Measurements from ENCODE around the gene SLC26A3. TPM values are rescaled to one million over a fixed set of nuclear protein-coding genes. Genes with fewer than 3 reads are reported as not detected.
"Not testable (repeated sequence)": the region's sequence is repeated elsewhere in the genome, so short reads cannot be mapped to it uniquely, and the experiment has no call there.

Gene SLC26A3
- not detected for polyA plus RNA-seq (ENCODE audit: insufficient read length)

DNA sequence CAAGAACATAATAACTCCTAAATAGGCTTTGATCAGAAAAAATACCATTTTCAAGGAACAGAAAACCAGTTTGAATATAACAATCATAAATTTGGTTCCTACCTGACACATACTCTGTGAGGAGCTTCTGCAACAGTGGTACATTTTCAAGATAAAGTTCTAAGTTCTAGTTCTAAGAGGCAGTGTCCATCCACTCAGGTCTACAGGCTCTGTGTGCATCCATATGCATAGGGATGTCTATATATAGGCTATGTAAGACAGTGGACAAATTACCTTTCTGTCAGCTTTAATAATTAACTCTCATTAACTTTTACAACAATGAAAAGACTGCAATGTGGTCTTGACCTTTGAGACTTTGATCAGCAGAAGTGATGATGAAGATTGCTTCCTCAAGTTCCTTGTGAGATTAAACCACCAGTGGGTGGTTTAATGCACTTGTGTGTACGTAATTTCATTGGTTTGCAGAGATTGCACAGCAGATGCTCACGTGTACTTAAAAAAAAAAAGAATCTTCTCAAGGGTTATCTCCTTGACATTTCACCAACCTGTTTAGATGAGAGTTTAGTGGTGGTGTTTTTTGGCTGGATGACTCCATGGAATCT is at the start of gene SLC26A3:
Gene SLC26A3, minus strand, starts transcription at position 215 of the 602 bp plus-strand sequence. CDS start 8,714 bp downstream, outside the sequence.
- no peak for DNase-seq (ENCODE audit: low read depth)

DNA sequence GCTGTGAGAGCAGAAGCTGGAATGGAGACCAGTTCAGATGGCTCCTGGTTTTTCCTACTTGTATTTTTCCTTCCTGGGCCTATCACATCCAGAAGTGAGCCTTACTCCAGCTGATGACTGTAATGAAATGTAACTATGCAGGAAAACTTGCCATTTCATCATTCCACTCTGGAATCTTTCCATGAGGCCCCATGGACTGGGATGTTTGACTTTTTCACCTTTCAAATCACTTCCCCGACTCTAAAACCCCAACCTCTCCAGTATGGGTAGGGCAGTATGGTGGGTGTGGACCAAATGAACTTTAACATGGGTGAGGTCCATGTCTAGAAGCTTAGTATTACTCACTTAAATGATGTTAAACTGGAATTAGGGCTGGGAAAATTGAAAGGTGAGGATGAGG is 47.6 kb upstream of the SLC26A3 start:
- DNase-seq (ENCODE audit: low read depth) = no peak

DNA sequence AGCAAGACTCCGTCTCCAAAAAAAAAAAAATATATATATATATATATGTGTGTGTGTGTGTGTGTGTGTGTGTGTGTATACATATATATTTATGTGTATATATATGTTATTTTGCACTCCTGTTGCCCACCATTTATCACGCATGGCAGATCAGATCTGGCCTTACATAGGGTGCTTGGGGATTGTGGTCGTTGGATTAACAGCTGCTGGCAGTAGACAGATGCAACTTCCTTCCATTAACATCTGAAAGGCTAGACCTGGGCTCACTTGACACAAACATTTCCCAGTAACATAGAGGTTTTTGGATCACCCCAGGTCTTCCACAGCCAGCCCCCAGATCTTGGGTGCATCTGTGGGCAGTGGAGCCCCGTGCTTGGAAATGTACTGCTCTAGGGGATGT is 47.2 kb upstream of the SLC26A3 start:
- DNase-seq (ENCODE audit: low read depth) = no peak

DNA sequence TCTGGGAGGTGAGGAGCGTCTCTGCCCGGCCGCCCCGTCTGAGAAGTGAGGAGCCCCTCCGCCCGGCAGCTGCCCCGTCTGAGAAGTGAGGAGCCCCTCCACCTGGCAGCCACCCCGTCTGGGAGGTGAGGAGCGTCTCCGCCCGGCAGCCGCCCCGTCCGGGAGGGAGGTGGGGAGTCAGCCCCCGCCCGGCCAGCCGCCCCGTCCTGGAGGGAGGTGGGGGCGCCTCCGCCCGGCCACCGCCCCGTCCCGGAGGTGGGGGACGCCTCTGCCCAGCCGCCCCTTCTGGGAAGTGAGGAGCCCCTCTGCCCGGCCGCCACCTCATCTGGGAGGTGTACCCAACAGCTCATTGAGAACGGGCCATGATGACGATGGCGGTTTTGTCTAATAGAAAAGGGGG is 45.2 kb upstream of the SLC26A3 start:
- DNase-seq (ENCODE audit: low read depth) = not testable (repeated sequence)

DNA sequence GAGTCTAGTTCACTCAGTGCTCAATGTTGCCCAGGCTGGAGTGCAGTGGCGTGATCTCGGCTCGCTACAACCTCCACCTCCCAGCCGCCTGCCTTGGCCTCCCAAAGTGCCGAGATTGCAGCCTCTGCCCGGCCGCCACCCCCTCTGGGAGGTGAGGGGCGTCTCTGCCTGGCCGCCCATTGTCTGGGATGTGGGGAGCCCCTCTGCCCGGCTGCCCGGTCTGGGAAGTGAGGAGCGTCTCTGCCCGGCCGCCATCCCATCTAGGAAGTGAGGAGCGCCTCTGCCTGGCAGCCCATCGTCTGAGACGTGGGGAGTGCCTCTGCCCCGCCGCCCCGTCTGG is 44.8 kb upstream of the SLC26A3 start:
- not testable (repeated sequence) for DNase-seq (ENCODE audit: low read depth)

DNA sequence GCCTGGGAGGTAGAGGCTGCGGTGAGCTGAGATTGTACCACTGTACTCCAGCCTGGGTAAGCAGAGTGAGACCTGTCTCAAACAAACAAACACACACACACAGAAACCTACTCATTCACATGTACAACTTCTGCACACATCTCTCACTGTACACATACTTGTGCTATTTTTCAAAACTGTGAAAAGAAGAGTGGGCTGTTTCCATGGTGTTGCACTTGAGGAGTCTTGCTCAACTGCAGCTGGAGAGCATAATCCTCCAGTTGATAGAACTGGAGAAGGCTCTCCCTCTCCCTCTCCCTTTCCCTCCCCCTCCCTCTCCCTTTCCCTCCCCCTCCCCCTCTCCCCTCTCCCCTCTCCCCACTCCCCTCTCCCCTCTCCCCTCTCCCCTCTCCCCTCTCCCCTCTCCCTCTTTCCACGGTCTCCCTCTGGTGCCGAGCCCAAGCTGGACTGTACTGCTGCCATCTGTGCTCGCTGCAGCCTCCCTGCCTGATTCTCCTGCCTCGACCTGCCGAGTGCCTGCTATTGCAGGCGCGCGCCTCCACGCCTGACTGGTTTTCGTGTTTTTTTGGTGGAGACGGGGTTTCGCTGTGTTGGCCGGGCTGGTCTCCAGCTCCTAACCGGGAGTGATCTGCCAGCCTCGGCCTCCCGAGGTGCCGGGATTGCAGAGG is 44.3 kb upstream of the SLC26A3 start:
- no peak for DNase-seq (ENCODE audit: low read depth)

DNA sequence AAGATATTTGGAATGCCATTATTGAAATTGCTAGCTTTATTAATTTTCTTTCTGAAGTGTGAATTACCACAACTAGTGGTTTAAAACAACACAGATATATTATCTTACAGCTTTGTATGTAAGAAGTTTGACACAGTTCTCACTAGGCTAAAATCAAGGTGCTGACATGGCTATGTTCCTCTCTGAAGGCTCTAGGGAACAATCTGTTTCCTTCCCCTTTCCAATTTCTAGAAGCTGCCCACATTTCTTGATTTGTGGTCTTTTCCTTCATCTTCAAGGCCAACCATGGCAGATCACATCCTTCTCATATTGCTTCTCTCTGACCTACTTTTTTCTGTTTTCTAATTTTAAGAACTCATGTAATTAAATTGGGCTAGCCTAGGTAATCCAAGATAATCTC is 43.3 kb upstream of the SLC26A3 start:
- DNase-seq (ENCODE audit: low read depth) = no peak

DNA sequence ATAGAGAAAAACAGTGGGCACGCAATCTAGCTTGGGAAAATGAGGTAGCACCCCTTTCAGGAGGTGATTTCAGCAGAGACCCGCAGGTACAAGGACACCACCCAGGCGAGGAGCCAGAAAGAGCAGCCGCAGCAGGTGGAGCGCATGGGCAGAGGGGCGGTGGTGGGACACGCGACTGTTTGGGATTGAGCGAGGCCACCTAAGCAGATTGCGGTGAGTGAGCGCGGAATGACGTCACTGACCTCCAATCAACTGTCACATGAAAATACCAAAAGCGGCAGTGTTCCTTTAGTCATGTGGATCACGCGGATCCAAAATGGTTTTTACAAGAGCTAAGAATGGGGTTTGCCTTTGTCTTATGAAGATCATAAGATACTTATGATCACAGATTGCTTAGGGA is 40.2 kb upstream of the SLC26A3 start:
- no peak for DNase-seq (ENCODE audit: low read depth)

DNA sequence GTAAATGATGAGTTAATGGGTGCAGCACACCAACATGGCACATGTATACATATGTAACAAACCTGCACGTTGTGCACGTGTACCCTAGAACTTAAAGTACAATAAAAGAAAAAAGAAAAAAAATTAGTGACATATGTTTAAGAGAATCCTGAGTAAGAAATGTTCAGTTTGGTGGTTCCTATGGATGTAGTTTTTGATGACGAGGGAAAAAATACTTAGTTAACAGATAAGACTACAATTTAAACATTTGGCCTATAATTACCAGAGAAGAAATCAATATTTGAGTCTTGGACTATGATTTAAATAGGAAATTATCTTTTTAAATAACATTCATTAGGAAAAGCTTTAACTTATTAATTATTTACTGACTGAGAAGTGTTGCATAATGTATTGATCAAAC is 39.2 kb upstream of the SLC26A3 start:
- no peak for DNase-seq (ENCODE audit: low read depth)

DNA sequence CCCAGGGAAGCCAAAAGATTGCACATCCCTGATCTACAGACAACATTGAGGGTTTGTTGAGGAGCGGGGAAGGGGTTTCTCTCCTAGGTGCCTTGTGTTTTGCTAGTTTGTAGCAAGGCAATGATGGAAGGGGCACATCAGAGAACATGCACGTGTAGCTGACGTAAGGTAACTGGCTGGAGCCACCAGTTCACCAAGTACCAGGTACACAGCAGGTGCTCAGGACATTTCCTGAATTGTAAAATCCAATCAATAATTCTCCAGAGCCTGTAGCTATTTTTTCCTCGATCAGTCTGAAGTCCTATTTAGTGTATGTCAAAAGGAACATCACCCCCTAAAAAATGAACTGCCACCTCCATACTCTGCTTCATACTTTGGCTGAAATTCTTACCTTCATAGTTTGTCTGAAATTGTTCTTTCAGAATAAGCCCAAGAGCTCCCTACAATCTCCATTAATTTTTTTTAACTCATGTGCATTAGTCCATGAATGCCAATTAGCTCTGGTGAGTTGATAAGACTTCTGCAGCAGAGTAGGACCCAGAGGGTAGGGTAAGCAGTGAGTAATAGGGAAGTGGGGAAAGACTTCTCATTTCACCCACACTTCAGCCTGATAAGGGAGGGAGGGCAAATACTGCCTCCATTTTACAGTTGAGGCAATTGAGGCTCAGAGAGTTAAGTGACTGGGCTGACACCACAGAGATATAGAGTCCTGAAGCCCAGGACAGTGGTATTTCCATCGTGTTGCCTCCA is 36.0 kb upstream of the SLC26A3 start:
- DNase-seq (ENCODE audit: low read depth) = no peak

DNA sequence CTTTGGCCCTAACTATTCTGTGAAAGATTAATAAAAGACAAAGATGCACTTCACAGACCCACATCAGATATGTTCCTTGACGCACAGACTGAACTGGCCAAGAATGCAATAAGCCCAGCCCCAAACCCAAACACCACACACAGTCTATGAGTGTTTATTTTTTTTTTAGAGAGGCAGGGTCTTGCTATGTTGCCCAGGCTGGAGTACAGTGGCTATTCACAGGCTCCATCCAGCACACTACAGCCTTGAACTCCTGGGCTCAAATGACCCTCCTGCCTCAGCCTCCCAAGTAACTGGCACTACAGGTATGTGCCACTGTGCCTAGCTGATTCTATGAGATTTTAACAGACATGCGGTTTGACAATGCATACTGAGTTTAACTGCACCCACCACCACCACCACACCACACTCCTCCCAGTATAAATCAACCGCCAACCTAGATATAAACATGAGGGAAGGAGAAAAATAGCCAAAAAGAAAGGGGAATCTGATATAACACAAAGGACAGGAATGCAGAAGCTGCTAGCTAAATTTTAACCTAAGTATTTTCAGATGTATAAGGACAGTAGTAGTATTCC is 35.1 kb upstream of the SLC26A3 start:
- DNase-seq (ENCODE audit: low read depth) = no peak

DNA sequence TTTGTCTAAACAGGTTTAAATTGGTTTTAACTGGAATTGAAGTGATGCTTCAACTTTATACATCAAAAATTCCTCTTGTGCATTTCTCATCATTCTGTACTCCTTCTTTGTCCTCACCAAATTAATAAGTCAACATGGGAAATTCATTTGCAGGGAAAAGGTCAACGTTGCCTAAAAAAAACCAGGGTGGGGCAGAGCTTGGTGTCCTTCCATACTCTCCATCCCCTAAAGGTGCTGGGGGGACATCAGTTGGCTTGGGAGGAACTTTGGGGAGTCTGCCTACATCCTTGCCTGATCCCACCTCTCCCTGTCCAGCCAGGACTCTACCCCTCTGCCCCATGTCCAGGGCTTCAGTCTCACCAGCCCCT is 34.1 kb upstream of the SLC26A3 start:
- DNase-seq (ENCODE audit: low read depth) = no peak

DNA sequence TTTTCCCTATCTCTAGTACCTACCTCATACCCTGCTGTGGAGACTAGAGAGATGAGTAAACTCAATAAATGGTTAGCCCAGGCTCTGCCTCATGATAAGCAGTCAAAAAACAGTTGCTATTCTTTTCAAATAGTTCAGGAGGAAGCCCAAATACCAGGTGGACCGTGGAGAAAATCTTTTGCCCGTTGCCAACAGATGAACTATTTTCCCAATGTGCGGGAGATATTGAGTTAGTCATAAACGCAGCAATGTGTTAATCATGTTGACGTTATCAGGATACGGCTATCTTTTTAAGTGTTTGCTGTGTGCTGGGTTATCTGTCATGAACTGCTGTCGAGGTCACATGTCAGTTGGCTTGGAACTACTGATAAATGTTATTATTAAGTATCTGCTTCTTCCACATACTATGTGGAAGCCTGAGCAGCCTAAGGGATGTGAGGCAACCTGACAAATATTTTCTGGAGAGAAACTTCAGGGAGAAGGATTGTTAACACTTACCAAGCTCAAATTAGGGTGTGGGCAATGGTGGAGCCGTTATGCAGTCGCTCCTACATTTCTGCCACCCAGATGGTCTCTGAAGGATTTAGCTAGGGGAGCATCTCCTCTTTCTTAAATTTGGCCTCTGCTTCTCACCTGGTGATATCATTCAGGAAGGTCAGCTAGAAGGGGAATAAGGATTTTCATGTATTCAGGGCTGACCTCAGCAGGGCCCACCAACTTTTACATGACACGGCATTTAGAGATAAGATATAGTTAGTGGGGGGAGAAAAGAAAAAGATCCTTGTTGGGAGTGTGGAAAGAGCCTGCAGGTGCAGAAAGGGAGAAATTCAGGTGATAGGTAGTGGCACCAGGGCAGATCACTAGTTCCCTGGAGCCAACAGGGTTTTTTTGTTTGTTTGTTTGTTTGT is 33.5 kb upstream of the SLC26A3 start:
- no peak for DNase-seq (ENCODE audit: low read depth)

DNA sequence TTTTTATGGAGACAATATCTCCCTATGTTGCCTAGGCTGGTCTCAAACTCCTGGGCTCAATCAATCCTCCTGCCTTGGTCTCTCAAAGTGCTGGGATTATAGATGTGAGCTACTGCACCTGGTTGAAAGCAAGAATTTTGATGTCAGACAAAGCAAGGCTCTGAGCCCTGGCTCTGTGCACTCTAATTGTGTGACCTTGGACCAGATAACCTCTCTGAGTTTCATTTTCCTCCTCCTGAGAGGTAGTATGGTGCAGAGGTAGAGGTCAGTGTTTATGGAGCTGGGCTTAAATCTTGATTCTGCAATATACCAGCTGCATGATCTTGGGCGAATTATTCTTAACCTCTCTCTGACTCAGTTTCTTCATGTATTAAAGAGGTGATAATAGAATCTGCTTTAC is 31.4 kb upstream of the SLC26A3 start:
- DNase-seq (ENCODE audit: low read depth) = no peak

DNA sequence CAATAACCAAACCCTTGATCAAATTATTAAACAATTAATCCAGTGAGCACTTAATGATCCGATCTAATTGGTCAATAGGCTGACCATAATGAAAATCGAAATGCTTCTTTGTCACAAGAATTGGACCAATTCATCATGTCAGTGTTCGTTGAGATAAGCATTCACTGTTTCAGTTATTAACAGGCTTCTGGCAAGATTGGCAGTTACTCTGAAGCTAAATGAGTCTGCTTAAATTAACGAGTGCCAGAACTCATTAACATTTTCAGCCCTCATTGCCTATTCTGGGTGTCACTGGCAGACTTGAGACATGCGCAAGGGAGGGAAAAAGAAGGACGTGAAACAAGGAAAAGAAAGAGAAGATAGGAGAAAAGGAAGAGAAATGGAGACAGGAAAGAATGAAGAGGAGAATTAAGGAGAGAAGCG is 30.7 kb upstream of the SLC26A3 start:
- no peak for DNase-seq (ENCODE audit: low read depth)

DNA sequence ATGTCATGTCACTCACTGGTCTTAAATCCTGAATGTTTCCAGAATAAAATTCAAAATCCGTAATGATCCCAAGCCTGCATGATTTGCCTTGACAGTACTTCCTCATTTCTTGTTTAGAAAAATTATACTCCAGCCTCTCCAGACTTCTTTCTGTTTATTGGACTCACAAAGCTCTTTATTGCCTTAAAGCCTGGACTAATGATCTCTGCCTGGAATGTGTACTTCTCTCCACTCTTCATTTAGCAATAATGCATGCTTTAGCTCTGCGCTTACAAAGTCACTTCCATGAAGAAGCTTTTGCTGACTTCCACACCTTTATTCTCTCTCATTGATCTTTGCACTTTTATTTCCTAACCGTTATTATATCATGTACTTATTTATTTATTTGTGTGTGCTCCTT is 27.4 kb upstream of the SLC26A3 start:
- no peak for DNase-seq (ENCODE audit: low read depth)

DNA sequence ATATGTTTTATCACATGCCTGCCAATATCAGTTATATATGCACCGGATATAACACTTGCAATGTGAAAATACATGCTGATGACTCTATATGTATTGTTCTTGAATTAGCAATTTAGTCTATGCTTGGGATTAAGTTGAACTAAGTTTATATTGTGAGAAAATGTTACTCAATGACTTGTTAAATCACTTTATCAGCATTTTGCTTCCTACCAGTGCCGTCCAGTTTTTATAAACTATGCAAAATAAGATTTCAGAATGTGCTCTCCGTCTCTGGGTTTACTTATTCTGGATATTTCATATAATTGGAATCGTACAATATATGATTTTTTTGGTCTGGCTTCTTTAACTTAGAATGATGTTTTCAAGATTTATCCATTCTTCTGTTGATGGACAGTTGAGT is 25.5 kb upstream of the SLC26A3 start:
- no peak for DNase-seq (ENCODE audit: low read depth)

DNA sequence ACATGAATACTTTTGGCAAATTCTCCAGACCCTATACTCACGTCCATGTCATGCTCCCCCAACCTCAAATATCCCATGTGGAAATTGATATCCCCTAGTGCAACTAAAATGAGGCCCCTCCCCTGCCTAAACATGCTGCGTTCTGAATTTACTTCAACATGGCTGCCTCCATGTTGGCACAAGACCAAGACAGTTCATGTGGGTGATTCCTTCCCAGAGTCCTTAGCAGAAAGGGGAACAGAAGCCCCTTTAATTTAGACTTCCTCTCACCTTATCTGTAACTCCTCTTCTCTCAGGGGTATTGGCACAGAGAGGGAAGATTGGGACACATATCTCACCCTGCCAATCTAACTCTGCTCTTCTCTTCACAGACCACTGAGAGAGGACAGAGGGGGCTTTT is 24.5 kb upstream of the SLC26A3 start:
- no peak for DNase-seq (ENCODE audit: low read depth)

DNA sequence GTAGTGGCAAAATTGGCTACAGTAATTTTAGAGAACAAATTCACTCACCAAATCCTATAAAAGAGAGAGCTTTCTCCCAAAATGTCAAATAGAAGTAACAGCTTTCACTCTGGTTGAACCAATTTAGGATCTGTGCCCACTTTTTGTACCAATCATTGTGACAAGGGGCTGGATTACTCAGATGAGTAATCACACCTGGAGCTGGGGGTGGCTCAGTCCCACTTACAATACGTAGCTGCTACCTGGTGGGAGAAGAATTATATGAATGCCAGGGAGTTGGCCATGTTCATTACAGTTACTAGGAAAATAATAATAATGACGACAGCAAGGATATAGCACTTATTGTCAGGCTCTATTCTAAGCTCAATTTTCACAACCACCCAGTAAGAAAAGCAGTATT is 23.4 kb upstream of the SLC26A3 start:
- DNase-seq (ENCODE audit: low read depth) = no peak

DNA sequence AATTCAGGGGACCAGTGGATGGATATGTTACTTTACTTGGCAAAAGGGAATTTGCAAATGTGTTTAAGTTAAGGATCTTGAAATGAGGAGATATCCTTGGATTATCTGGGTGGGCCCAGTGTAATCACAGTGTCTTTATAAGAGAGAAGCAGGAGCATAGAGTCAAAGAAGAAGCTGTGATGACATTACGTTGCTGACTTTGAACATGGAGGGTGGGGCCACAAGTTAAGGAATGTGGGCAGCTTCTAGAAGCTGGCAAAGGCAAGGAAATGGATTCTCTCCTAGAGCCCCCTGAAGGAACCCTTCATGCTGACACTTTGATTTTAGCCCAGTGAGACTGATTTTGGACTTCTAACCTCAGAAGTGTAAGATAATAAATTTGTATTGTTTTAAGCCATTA is 21.8 kb upstream of the SLC26A3 start:
- DNase-seq (ENCODE audit: low read depth) = no peak

DNA sequence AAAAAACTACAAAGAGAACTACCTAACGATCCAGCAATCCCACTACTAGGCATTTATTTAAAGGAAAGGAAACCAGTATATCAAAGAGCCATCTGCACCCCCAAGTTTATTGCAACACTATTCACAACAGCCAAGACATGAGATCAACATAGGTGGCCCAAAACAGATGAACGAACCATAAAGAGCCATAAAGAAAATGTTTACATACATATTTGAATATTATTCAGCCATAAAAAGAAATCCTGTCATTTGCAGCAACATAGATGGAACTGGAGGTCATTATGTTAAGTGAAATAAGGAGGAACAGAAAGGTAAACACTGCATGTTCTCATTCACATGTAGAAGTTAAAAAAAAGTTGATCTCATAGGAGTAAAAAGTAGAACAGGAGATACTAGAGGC is 15.6 kb upstream of the SLC26A3 start:
- no peak for DNase-seq (ENCODE audit: low read depth)
